Ascending aorta (tissue), 2 donors: ENCODE measurements around the gene LMO1. TPM values are rescaled to one million over a fixed set of nuclear protein-coding genes. Genes with fewer than 3 reads are reported as not detected.

ENCODE experiments used
- DNase-seq, 2 donors: peaks; one replicate each; pipeline ENCODE4 v3.0.0-alpha.2; 2019; ENCODE audit warnings: low spot score in 2 of 2
- H3K27ac ChIP-seq, 2 donors: fragments of 200-600 bp; sonication (generic); one replicate each; pipeline ENCODE4 v1.5.1; 2016 to 2017; ENCODE audit warnings: mild to moderate bottlenecking in 1 of 2
- H3K27me3 ChIP-seq: fragments of 200-600 bp; sonication (generic); one replicate; pipeline ENCODE4 v1.5.1; 2017
- H3K36me3 ChIP-seq, 2 donors: fragments of 200-600 bp; sonication (generic); one replicate each; pipeline ENCODE4 v1.5.1; 2016
- H3K4me1 ChIP-seq, 2 donors: fragments of 200-600 bp; sonication (generic); one replicate each; pipeline ENCODE4 v1.5.1; 2016 to 2017; ENCODE audit warnings: mild to moderate bottlenecking in 1 of 2
- H3K4me3 ChIP-seq, 2 donors: fragments of 200-600 bp; sonication (generic); one replicate each; pipeline ENCODE4 v1.5.1; 2016 to 2017; ENCODE audit warnings: mild to moderate bottlenecking in 1 of 2
- H3K9me3 ChIP-seq, 2 donors: fragments of 200-600 bp; sonication (generic); one replicate each; pipeline ENCODE4 v1.5.1; 2016
- CTCF ChIP-seq, 3 experiments: fragments of 200-600 bp in 2 of 3; fragments of 450-650 bp in 1 of 3; sonication (generic) in 2 of 3; IDR thresholded peaks; one replicate each; pipeline ENCODE4 v1.5.1; 2016 to 2019; ENCODE audit warnings: antibody characterized with exemption in 3 of 3, mild to moderate bottlenecking in 1 of 3, moderate library complexity in 1 of 3
- intact Hi-C: fragments of 100-400 bp; cut with DNase I; formaldehyde crosslinking; loops from one replicate; pipeline ENCODE4 v1.15.1; 2023
- total RNA-seq: library from RNA; depleted of rRNA; stranded (reverse); fragments of >200 nt; gene quantifications from one replicate; pipeline ENCODE4 v1.1.0, GENCODE V29; 2016

LMO1 gene
- total RNA-seq, 1 donor from 2014 or later: not detected

- peaks cover 10% of the 10 kb centered on the region for H3K27me3 ChIP-seq
- peak overlapping the region; percentile 55 to 71 for H3K4me3 ChIP-seq
- intact Hi-C loops: no loop called here
- no peak for DNase-seq
- H3K27ac ChIP-seq: no peak overlapping the region
- no peaks in the 10 kb centered on the region for H3K9me3 ChIP-seq
- no peak for TF ChIP-seq CTCF (IDR thresholded peaks at IDR 0.05)
- no peaks in the 10 kb centered on the region for H3K36me3 ChIP-seq
- H3K4me1 ChIP-seq: peaks cover 0 to 3% of the 10 kb centered on the region in 2 donors
Observed at GRCh38 chr11:8267831-8268529, 4.3 kb upstream of the LMO1 start.

- Histone ChIP-seq H3K27ac (no peak overlapping the region), H3K4me3 (no peak overlapping the region), H3K9me3 (no peaks in the 10 kb centered on the region), H3K27me3 (peaks cover 10% of the 10 kb centered on the region), H3K36me3 (no peaks in the 10 kb centered on the region), H3K4me1 (peaks cover 0 to 4% of the 10 kb centered on the region in 2 donors)
- intact Hi-C loops: no loop called here
- no peak for TF ChIP-seq CTCF (IDR thresholded peaks at IDR 0.05)
- peak in 1 of 2 donors; percentile 24 for DNase-seq
Observed at GRCh38 chr11:8267280-8267679, 3.6 kb upstream of the LMO1 start.

GRCh38 chr11:8266246-8267241, 2.9 kb upstream of the LMO1 start:
- intact Hi-C loops: no loop called here
- peak in 1 of 2 donors; percentile 18 for DNase-seq
- Histone ChIP-seq H3K36me3 (no peaks in the 10 kb centered on the region), H3K4me3 (no peak overlapping the region), H3K9me3 (no peaks in the 10 kb centered on the region), H3K27me3 (peaks cover 10% of the 10 kb centered on the region), H3K27ac (no peak overlapping the region), H3K4me1 (peaks cover 0 to 5% of the 10 kb centered on the region in 2 donors)
- TF ChIP-seq CTCF (IDR thresholded peaks at IDR 0.05): no peak

DNA sequence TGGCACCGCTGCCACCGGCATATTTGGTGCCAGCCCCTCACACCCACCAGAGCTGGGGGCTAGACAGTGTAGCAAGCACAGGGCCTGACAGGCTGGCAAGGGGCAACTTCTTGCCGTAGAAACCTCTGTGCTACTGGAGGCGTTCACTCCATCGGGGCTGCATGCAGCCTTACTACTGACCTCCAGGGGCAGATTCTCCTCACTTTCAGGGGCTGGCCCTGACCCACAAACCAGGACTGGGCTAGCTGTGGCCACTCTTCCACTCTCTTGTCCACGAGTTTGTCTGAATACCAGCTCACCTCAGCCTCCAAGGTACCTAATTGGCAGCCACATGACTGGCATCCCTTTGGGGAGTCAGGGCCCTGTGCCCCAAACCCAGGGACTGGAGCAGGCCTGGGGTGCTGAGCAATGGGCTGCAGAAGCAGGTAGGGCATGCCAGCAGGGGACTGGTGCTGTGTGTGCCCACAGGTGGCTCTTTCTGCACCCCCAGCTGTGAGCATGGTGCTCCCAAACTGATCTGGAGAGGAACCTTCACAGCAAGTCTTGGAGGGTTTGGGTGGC, 2.1 kb upstream of the LMO1 start:
- Histone ChIP-seq H3K4me3 (no peak overlapping the region), H3K27ac (no peak overlapping the region), H3K27me3 (peaks cover 10% of the 10 kb centered on the region), H3K36me3 (no peaks in the 10 kb centered on the region), H3K9me3 (no peaks in the 10 kb centered on the region), H3K4me1 (peaks cover 0 to 5% of the 10 kb centered on the region in 2 donors)
- DNase-seq: no peak
- intact Hi-C loops: no loop called here
- TF ChIP-seq CTCF (IDR thresholded peaks at IDR 0.05): no peak

- no peak for TF ChIP-seq CTCF (IDR thresholded peaks at IDR 0.05)
- H3K27me3 ChIP-seq: peaks cover 10% of the 10 kb centered on the region
- H3K9me3 ChIP-seq: no peaks in the 10 kb centered on the region
- H3K36me3 ChIP-seq: no peaks in the 10 kb centered on the region
- peak overlapping the region; percentile 57 to 64 for H3K4me3 ChIP-seq
- peak in 1 of 2 donors; percentile 58 for DNase-seq
- H3K27ac ChIP-seq: no peak overlapping the region
- peaks cover 2 to 12% of the 10 kb centered on the region in 2 donors for H3K4me1 ChIP-seq
- intact Hi-C loops: loop anchor here (1.0 to 2.0 kb wide), 2 partner anchors 16 to 38 kb away; no protein-coding TSS in a partner anchor
Observed at GRCh38 chr11:8263109-8263768, 439 bp downstream of the LMO1 start.
